GM12878 (cell line): ENCODE data around the gene ISM1.

Experiments used
- BACH1 ChIP-seq: fragments of 450-650 bp; IDR thresholded peaks from 2 replicates; pipeline ENCODE4 v1.6.1; 2017; ENCODE audit warnings: mild to moderate bottlenecking, borderline replicate concordance
- BRCA1 ChIP-seq: IDR thresholded peaks from 2 replicates; pipeline ENCODE4 v1.6.1; 2011; ENCODE audit warnings: low read depth, low read length, improper control_type of control experiment
- CHD2 ChIP-seq: IDR thresholded peaks from 2 replicates; pipeline ENCODE4 v1.6.1; 2011; ENCODE audit warnings: low read depth, low read length, improper control_type of control experiment, borderline replicate concordance
- CREB1 ChIP-seq: IDR thresholded peaks from 2 replicates; pipeline ENCODE4 v1.6.1; 2012; ENCODE audit warnings: low read depth, mild to moderate bottlenecking, inconsistent platforms
- GABPA ChIP-seq: IDR thresholded peaks from 2 replicates; pipeline ENCODE4 v1.6.1; 2014; ENCODE audit warnings: antibody characterized with exemption, low read depth, mild to moderate bottlenecking, inconsistent platforms
- NBN ChIP-seq: fragments of 450-650 bp; IDR thresholded peaks from 2 replicates; pipeline ENCODE4 v1.6.1; 2016
- NR2F1 ChIP-seq: fragments of 450-650 bp; conservative IDR thresholded peaks from 2 replicates; pipeline ENCODE4 v1.6.1; 2017; ENCODE audit warnings: mild to moderate bottlenecking
- POLR2A ChIP-seq: IDR thresholded peaks from 2 replicates; pipeline ENCODE4 v1.6.1; 2011; ENCODE audit warnings: low read depth, mild to moderate bottlenecking, low read length
- POLR2AphosphoS5 ChIP-seq: IDR thresholded peaks from 2 replicates; pipeline ENCODE4 v1.6.1; 2011; ENCODE audit warnings: mild to moderate bottlenecking, low read length, inconsistent platforms
- STAT1 ChIP-seq: fragments of 450-650 bp; conservative IDR thresholded peaks from 2 replicates; pipeline ENCODE4 v1.6.1; 2014; ENCODE audit warnings: antibody characterized with exemption, mild to moderate bottlenecking
- TF ChIP-seq, protein P1 (sequence below), 3 experiments: IDR thresholded peaks in 2 of 3; conservative IDR thresholded peaks in 1 of 3; 2 replicates each; pipeline ENCODE4 v1.5.1; 2011; ENCODE audit warnings: low read depth in 3 of 3, low read length in 3 of 3, mild to moderate bottlenecking in 3 of 3, control low read depth in 2 of 3, moderate library complexity in 2 of 3, inconsistent platforms in 1 of 3, mixed read lengths in 1 of 3; ENCODE audit not compliant: control insufficient read depth in 2 of 3, insufficient read depth in 1 of 3; ENCODE audit errors: extremely low read depth in 1 of 3
- TF ChIP-seq, protein P2 (sequence below): fragments of 450-650 bp; IDR thresholded peaks from 2 replicates; pipeline ENCODE4 v1.6.1; 2017; ENCODE audit warnings: mild to moderate bottlenecking

DNA sequence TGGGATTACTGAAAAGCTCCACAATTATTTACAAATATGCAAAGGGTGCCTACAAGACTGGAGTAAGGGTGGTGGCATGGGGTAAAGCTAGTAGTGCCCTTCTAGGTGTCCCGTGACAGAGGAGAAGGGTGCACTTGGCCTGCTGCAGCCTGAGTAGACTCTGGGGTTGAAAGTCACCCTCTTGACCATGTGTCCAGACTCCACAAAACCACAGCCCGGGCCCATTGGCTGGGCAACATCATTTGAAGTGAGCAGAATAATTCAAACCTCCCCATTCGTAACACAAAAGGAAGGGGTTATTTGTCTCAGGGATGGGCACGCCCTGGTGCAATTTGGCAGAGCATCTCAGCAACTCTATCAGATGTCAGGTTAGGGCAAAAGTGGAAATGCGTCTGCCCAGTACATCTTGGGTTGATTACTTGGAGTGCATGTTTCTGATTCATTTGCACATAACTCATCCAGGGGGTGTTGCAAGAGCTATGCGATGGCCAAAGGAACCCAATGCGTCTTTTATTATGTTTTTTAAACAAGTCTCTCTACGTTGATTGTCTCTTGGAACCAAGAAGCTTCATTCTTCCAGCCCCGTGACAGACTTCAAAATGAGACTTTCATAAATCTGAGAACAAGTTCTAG lies 56.7 kb downstream of the ISM1 start:
- no peak for TF ChIP-seq STAT1
- no peak for TF ChIP-seq CREB1
- TF ChIP-seq, protein P1, sequence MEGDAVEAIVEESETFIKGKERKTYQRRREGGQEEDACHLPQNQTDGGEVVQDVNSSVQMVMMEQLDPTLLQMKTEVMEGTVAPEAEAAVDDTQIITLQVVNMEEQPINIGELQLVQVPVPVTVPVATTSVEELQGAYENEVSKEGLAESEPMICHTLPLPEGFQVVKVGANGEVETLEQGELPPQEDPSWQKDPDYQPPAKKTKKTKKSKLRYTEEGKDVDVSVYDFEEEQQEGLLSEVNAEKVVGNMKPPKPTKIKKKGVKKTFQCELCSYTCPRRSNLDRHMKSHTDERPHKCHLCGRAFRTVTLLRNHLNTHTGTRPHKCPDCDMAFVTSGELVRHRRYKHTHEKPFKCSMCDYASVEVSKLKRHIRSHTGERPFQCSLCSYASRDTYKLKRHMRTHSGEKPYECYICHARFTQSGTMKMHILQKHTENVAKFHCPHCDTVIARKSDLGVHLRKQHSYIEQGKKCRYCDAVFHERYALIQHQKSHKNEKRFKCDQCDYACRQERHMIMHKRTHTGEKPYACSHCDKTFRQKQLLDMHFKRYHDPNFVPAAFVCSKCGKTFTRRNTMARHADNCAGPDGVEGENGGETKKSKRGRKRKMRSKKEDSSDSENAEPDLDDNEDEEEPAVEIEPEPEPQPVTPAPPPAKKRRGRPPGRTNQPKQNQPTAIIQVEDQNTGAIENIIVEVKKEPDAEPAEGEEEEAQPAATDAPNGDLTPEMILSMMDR (IDR thresholded peaks at IDR 0.05 in 2 of 3, conservative IDR thresholded peaks at IDR 0.05 in 1 of 3; ENCODE audit: control insufficient read depth in 2 of 3, extremely low read depth in 1 of 3, insufficient read depth in 1 of 3, low read depth in 3 of 3, low read length in 3 of 3): no peak
- no peak for TF ChIP-seq POLR2A
- no peak for TF ChIP-seq CHD2
- TF ChIP-seq, protein P2, sequence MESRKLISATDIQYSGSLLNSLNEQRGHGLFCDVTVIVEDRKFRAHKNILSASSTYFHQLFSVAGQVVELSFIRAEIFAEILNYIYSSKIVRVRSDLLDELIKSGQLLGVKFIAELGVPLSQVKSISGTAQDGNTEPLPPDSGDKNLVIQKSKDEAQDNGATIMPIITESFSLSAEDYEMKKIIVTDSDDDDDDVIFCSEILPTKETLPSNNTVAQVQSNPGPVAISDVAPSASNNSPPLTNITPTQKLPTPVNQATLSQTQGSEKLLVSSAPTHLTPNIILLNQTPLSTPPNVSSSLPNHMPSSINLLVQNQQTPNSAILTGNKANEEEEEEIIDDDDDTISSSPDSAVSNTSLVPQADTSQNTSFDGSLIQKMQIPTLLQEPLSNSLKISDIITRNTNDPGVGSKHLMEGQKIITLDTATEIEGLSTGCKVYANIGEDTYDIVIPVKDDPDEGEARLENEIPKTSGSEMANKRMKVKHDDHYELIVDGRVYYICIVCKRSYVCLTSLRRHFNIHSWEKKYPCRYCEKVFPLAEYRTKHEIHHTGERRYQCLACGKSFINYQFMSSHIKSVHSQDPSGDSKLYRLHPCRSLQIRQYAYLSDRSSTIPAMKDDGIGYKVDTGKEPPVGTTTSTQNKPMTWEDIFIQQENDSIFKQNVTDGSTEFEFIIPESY: no peak
- no peak for TF ChIP-seq BRCA1
- no peak for TF ChIP-seq NR2F1
- TF ChIP-seq POLR2AphosphoS5: no peak
- TF ChIP-seq NBN: no peak
- no peak for TF ChIP-seq BACH1
- TF ChIP-seq GABPA: no peak
